ENCODE data around the gene COL5A2.

The COL5A2 gene

DNA sequence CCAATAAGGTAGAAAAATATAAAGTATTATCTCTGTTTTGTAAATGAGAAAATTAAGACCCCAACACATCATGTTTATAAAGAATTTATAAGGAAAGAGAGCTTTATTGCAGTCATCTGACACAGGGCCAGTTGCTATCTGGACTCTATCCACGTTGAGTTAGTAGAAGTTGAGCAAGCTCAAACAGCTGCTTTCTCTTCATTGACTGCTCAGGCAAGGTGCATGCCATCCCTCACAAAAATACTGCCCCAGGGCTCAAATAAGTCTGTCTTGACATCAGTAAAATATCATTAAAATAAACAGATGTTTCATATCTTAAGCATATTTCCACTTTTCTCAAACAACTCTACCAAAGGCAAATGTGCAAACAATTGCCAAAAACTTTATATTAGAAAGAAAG lies 14.8 kb downstream of the COL5A2 start:
- Histone ChIP-seq H3K36me3 (ENCODE audit: control insufficient read depth, insufficient read depth, low read length) (no peaks in the 10 kb centered on the region), H3K4me1 (ENCODE audit: control insufficient read depth, insufficient read depth, low read length) (no peaks in the 10 kb centered on the region), H3K27ac (ENCODE audit: insufficient read depth, low read depth, low read length, poor library complexity, severe bottlenecking) (no peak overlapping the region), H3K9me3 (ENCODE audit: control insufficient read depth, low read length) (no peaks in the 10 kb centered on the region), H3K4me3 (ENCODE audit: insufficient read depth, low read depth, low read length) (no peak overlapping the region), H3K27me3 (ENCODE audit: control insufficient read depth, insufficient read depth, low read length, poor library complexity, severe bottlenecking) (no peaks in the 10 kb centered on the region)
- WGBS, 2 experiments = 63 to 67% methylated on average over 1 of the region's 1 CpG

DNA sequence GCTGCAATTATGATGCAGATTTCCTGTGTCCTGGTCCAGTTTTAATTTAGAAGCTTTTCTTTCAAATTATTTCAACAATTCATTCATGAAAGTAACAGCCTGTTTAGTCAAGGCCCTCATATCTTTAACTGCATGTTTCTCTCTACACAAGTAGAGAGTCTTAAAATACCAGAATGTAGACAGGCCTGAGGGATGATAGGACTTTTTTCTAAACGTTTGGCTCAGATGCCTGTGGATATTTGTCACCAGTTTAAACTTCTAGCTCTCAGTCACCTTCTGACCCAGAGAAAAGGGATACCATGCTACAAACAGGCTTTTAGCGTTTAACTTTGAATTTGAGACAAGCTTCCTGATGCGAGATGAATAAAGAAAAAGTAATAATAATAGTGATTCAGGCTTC lies 15.7 kb downstream of the COL5A2 start:
- Histone ChIP-seq H3K9me3 (ENCODE audit: control insufficient read depth, low read length) (no peaks in the 10 kb centered on the region), H3K4me1 (ENCODE audit: control insufficient read depth, insufficient read depth, low read length) (no peaks in the 10 kb centered on the region), H3K4me3 (ENCODE audit: insufficient read depth, low read depth, low read length) (no peak overlapping the region), H3K36me3 (ENCODE audit: control insufficient read depth, insufficient read depth, low read length) (no peaks in the 10 kb centered on the region), H3K27me3 (ENCODE audit: control insufficient read depth, insufficient read depth, low read length, poor library complexity, severe bottlenecking) (no peaks in the 10 kb centered on the region), H3K27ac (ENCODE audit: insufficient read depth, low read depth, low read length, poor library complexity, severe bottlenecking) (no peak overlapping the region)
- WGBS, 2 experiments = 42 to 51% methylated on average over 3 of the region's 3 CpGs

DNA sequence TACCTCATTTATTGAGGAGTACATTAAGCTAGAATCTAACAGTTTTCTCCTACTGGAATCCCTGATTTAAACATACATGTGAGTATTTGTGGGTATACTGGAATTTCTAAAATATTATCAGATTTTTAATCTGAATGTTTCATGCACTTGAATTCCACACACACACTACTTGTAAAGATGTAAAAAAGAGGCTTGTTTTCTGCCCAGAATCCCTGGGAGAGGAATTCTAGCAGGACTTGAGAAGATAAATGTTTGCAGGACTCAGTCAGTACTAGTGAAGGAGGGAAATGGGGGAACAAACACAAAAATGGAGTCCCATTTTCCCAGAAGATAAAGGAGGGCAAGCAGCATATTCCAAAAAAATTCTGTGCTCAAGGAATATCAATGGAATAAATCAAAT lies 17.0 kb downstream of the COL5A2 start:
- Histone ChIP-seq H3K36me3 (ENCODE audit: control insufficient read depth, insufficient read depth, low read length) (no peaks in the 10 kb centered on the region), H3K27ac (ENCODE audit: insufficient read depth, low read depth, low read length, poor library complexity, severe bottlenecking) (no peak overlapping the region), H3K4me3 (ENCODE audit: insufficient read depth, low read depth, low read length) (no peak overlapping the region), H3K27me3 (ENCODE audit: control insufficient read depth, insufficient read depth, low read length, poor library complexity, severe bottlenecking) (no peaks in the 10 kb centered on the region), H3K9me3 (ENCODE audit: control insufficient read depth, low read length) (no peaks in the 10 kb centered on the region), H3K4me1 (ENCODE audit: control insufficient read depth, insufficient read depth, low read length) (no peaks in the 10 kb centered on the region)

DNA sequence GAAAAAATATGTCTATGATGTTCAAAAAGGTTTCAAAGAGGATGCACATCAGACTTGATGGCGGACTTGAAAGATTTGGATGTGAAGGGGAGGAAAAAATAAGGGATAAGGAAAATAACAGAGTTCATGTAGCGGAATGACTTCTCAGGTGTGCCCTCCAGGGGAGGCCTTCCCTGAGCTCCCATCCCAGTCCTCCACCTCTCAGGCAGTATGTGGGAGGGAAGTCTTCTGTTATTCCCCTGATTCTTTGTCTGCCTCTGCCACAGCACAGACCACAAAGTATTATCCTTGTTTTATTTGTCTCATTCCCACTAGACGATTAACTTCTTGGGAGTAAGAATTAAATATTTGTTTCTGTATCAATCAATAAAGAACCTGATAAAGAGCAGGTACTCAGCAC lies 17.7 kb downstream of the COL5A2 start:
- Histone ChIP-seq H3K27me3 (ENCODE audit: control insufficient read depth, insufficient read depth, low read length, poor library complexity, severe bottlenecking) (no peaks in the 10 kb centered on the region), H3K4me1 (ENCODE audit: control insufficient read depth, insufficient read depth, low read length) (no peaks in the 10 kb centered on the region), H3K4me3 (ENCODE audit: insufficient read depth, low read depth, low read length) (no peak overlapping the region), H3K36me3 (ENCODE audit: control insufficient read depth, insufficient read depth, low read length) (no peaks in the 10 kb centered on the region), H3K27ac (ENCODE audit: insufficient read depth, low read depth, low read length, poor library complexity, severe bottlenecking) (no peak overlapping the region), H3K9me3 (ENCODE audit: control insufficient read depth, low read length) (no peaks in the 10 kb centered on the region)
- 89 to 92% methylated on average over 2 to 3 of the region's 3 CpGs for WGBS, 2 experiments

DNA sequence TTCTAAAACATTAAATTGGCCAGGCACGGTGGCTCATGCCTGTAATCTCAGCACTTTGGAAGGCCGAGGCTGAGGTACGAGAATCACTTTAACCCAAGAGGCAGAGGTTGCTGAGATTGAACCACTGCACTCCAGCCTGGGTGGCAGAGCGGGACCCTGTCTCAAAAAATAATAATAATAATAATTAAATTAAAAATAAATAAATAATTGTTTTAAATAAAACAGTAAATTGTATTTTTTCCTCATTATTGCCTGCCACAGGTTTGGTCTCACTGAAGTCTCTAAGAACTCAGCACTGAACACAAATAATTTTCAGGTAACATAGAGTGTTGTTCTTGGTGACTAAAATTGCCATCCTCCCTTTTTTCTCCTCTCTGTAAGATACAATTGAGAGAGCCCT lies 19.8 kb downstream of the COL5A2 start:
- Histone ChIP-seq H3K36me3 (ENCODE audit: control insufficient read depth, insufficient read depth, low read length) (no peaks in the 10 kb centered on the region), H3K27ac (ENCODE audit: insufficient read depth, low read depth, low read length, poor library complexity, severe bottlenecking) (no peak overlapping the region), H3K4me3 (ENCODE audit: insufficient read depth, low read depth, low read length) (no peak overlapping the region), H3K9me3 (ENCODE audit: control insufficient read depth, low read length) (no peaks in the 10 kb centered on the region), H3K4me1 (ENCODE audit: control insufficient read depth, insufficient read depth, low read length) (no peaks in the 10 kb centered on the region), H3K27me3 (ENCODE audit: control insufficient read depth, insufficient read depth, low read length, poor library complexity, severe bottlenecking) (no peaks in the 10 kb centered on the region)
- WGBS, 2 experiments = 93 to 95% methylated on average over 3 of the region's 4 CpGs

DNA sequence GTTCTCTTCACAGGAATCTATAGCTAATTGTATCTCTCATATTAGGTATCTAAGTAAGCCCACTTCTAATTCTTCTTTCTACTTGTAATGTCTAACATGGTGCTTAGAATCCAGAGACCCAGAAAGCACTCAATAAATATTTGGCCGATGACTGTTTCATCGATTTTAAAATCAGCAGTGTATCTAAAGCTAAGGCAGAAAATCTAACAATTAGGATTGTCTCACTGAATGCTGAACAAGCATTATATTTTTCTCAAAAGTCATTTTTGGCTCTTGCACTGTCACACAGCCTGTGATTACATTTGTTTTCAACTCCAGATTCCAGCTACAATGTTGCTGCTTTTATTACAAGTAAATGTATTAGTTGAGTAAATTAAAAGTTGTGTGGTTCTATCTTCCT lies 20.3 kb downstream of the COL5A2 start:
- WGBS, 2 experiments = 95 to 96% methylated on average over 2 of the region's 2 CpGs
- H3K27ac ChIP-seq (ENCODE audit: insufficient read depth, low read depth, low read length, poor library complexity, severe bottlenecking) = no peak overlapping the region
- no peaks in the 10 kb centered on the region for H3K9me3 ChIP-seq (ENCODE audit: control insufficient read depth, low read length)
- no peaks in the 10 kb centered on the region for H3K4me1 ChIP-seq (ENCODE audit: control insufficient read depth, insufficient read depth, low read length)
- no peak overlapping the region for H3K4me3 ChIP-seq (ENCODE audit: insufficient read depth, low read depth, low read length)
- H3K36me3 ChIP-seq (ENCODE audit: control insufficient read depth, insufficient read depth, low read length) = no peaks in the 10 kb centered on the region
- no peaks in the 10 kb centered on the region for H3K27me3 ChIP-seq (ENCODE audit: control insufficient read depth, insufficient read depth, low read length, poor library complexity, severe bottlenecking)

DNA sequence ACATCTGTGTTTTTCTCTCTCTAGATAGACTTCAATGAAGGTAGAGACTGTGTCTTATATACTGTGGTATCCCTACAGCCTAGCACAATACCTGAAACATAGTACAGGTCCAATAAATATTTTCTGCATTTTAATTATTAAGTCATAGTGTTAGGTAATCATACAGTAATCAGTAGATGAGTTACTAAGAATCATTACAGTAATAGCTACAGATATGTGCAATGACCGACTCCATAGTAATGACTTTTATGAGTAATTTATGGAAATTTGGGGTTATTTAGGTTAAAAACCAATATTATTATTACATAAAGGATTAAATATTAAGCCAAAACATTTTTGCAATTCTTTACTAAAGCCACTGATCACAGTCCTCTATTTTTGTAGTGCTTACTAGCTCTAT lies 21.6 kb downstream of the COL5A2 start:
- no CpG with 5 or more reads among the region's 1 CpG for WGBS, 2 experiments
- no peaks in the 10 kb centered on the region for H3K9me3 ChIP-seq (ENCODE audit: control insufficient read depth, low read length)
- no peak overlapping the region for H3K27ac ChIP-seq (ENCODE audit: insufficient read depth, low read depth, low read length, poor library complexity, severe bottlenecking)
- H3K27me3 ChIP-seq (ENCODE audit: control insufficient read depth, insufficient read depth, low read length, poor library complexity, severe bottlenecking) = no peaks in the 10 kb centered on the region
- no peaks in the 10 kb centered on the region for H3K36me3 ChIP-seq (ENCODE audit: control insufficient read depth, insufficient read depth, low read length)
- H3K4me3 ChIP-seq (ENCODE audit: insufficient read depth, low read depth, low read length) = no peak overlapping the region
- H3K4me1 ChIP-seq (ENCODE audit: control insufficient read depth, insufficient read depth, low read length) = no peaks in the 10 kb centered on the region

DNA sequence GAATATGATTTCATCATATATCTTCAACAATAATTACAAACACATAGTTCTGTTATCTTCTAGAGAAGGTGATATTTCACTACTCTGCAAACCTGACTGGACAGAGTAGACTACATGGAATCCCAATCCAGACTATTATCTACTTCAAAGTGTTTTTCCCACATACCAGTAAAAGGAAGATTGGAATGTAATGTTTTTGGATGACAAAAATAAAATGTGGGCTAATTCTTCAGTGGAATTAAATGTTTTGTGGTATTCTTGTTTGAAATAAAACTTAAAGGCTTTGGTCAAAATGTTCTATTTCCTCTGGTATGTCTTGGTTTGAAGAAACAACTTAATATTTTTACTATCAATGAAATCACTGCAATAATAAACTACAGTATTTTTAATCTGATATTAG lies 22.1 kb downstream of the COL5A2 start:
- no peak overlapping the region for H3K27ac ChIP-seq (ENCODE audit: insufficient read depth, low read depth, low read length, poor library complexity, severe bottlenecking)
- H3K27me3 ChIP-seq (ENCODE audit: control insufficient read depth, insufficient read depth, low read length, poor library complexity, severe bottlenecking) = no peaks in the 10 kb centered on the region
- H3K4me1 ChIP-seq (ENCODE audit: control insufficient read depth, insufficient read depth, low read length) = no peaks in the 10 kb centered on the region
- no peaks in the 10 kb centered on the region for H3K36me3 ChIP-seq (ENCODE audit: control insufficient read depth, insufficient read depth, low read length)
- H3K9me3 ChIP-seq (ENCODE audit: control insufficient read depth, low read length) = no peaks in the 10 kb centered on the region
- H3K4me3 ChIP-seq (ENCODE audit: insufficient read depth, low read depth, low read length) = no peak overlapping the region

DNA sequence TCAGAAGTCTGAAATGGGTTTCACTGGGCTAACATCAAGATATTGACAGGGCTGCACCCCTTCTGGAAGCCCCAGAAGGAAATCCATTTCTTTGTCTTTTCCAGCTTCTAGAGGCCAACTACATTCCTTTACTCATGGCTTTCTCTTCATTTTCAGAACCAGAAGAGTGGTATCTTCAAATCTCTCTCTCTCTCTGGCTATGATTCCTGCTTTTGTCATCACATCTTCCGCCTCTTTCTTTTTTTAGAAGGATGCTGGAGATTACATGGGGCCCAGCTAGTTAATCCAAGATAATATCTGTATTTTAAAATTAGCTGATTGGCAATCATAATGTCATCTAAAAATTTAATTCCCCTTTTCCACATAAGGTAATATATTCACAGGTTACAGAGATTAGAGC lies 23.8 kb downstream of the COL5A2 start:
- H3K27ac ChIP-seq (ENCODE audit: insufficient read depth, low read depth, low read length, poor library complexity, severe bottlenecking) = no peak overlapping the region
- WGBS, 2 experiments = 91% methylated on average over 1 of the region's 1 CpG; no CpG with 5 or more reads in 1 of the 2 experiments
- no peaks in the 10 kb centered on the region for H3K4me1 ChIP-seq (ENCODE audit: control insufficient read depth, insufficient read depth, low read length)

DNA sequence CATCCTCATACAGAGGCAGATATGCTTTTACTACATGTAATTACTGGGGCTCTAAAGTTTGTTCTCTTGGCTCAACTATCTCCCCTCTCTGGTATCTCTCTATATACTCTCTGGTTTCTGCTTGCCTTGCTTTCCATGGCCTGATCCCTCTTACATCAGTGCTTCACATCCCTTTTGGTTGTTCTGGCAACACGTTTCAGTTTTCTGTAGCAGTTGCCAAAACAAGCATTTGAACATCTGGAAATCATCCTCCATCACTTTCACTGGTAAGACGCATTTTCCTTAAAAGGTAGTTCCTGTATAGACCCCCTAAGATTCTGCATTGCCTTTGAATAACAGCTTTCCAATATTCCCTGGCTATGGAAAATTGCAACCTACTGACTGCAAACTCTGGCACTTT lies 25.9 kb downstream of the COL5A2 start:
- no peak overlapping the region for H3K4me3 ChIP-seq (ENCODE audit: insufficient read depth, low read depth, low read length)
- no peak overlapping the region for H3K27ac ChIP-seq (ENCODE audit: insufficient read depth, low read depth, low read length, poor library complexity, severe bottlenecking)
- H3K27me3 ChIP-seq (ENCODE audit: control insufficient read depth, insufficient read depth, low read length, poor library complexity, severe bottlenecking) = no peaks in the 10 kb centered on the region
- WGBS, 2 experiments = 91% methylated on average over 2 of the region's 2 CpGs
- H3K36me3 ChIP-seq (ENCODE audit: control insufficient read depth, insufficient read depth, low read length) = no peaks in the 10 kb centered on the region
- no peaks in the 10 kb centered on the region for H3K4me1 ChIP-seq (ENCODE audit: control insufficient read depth, insufficient read depth, low read length)
- no peaks in the 10 kb centered on the region for H3K9me3 ChIP-seq (ENCODE audit: control insufficient read depth, low read length)

More for the DNA sequence above, 23.8 kb downstream of the COL5A2 start:
- H3K27me3 ChIP-seq (ENCODE audit: control insufficient read depth, insufficient read depth, low read length, poor library complexity, severe bottlenecking) = no peaks in the 10 kb centered on the region
- H3K36me3 ChIP-seq (ENCODE audit: control insufficient read depth, insufficient read depth, low read length) = no peaks in the 10 kb centered on the region
- H3K9me3 ChIP-seq (ENCODE audit: control insufficient read depth, low read length) = no peaks in the 10 kb centered on the region
- H3K4me3 ChIP-seq (ENCODE audit: insufficient read depth, low read depth, low read length) = no peak overlapping the region

DNA sequence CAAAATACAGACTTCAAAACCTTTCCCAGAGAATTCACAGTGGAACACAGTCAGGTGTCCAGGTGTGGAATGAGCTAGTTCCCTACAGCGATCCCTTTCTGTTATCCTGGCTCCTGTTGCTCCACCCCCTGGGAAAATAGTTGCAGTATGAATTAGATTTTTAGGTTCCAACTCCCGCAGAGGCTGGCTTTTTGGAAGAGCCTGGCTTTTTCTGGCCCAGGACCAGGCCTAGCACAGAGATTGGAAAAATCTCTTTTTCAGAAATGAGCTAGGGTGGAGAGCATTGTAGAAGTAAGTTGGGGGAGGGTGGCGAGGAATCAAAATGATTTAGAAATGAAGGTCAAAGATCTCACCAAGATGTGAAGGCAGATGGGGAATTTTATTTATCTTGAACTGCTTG lies 27.1 kb downstream of the COL5A2 start:
- Histone ChIP-seq H3K27ac (ENCODE audit: insufficient read depth, low read depth, low read length, poor library complexity, severe bottlenecking) (no peak overlapping the region), H3K36me3 (ENCODE audit: control insufficient read depth, insufficient read depth, low read length) (no peaks in the 10 kb centered on the region), H3K4me1 (ENCODE audit: control insufficient read depth, insufficient read depth, low read length) (no peaks in the 10 kb centered on the region), H3K4me3 (ENCODE audit: insufficient read depth, low read depth, low read length) (no peak overlapping the region), H3K9me3 (ENCODE audit: control insufficient read depth, low read length) (no peaks in the 10 kb centered on the region), H3K27me3 (ENCODE audit: control insufficient read depth, insufficient read depth, low read length, poor library complexity, severe bottlenecking) (no peaks in the 10 kb centered on the region)
- WGBS, 2 experiments = 94 to 95% methylated on average over 3 of the region's 3 CpGs
